GM21825 (cell line): Measurements from ENCODE around the gene OAF.

Source experiments
- ATAC-seq: cut with Tn5 transposase; IDR thresholded peaks from one replicate; pipeline ENCODE4 v1.9.1; 2021; ENCODE audit warnings: mild to moderate bottlenecking, moderate library complexity; ENCODE audit not compliant: unreplicated experiment

The OAF gene

DNA sequence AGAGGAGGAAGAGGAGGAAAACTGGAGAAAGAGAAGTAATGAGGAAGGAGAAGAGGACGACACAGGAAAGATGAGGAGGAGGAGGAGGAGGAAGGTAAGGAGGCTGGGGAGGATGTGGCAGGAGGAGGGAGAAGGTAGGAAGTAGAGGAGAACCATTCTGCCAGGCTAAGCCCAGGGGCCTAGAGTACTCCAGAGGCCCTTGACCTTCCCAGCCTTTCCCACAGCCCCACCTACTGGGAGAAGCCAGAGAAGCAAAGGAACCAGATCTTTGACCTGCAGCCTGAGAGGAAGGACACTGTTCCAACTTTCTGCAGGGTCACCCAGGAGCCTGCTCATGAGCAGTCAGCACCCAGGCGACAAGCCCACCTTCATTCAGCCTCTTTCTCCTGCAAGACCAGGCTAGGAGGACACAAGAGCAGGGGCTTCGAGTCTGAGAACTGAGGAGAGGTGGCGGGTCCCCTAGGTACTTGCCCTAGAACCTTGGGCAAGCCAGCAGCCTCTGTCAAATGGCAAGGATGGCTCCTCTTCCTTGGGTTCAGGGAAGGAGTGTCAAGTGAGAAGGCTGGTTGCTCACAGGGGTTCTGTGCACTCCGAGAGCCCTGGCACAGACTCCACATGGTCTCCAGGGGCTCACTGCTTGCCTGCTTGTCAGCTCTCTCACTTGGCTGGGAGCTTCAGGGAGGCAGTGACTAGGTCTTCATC, 27.9 kb upstream of the OAF start:
- ATAC-seq = no peak

DNA sequence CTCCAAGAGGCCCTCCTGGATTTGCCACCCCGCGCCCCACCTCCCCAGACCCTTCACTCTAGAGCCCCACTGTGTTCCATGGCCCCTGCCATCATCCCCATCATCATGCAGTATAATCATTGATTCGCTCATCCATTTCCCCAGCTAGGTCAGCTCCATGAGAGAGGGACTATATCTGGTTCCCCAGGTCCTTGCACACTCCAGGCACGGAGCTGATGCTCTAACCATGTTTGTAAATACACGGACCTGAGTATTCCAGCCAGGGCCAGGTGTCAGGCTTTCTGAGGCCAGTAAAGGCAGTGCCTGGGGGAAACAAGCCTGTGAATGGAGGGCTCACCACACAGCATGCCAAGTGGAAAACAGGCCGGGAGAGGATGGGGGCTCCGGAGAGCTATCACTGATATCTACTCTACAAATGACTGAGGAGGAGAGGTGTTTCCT, 27.1 kb upstream of the OAF start:
- no peak for ATAC-seq

DNA sequence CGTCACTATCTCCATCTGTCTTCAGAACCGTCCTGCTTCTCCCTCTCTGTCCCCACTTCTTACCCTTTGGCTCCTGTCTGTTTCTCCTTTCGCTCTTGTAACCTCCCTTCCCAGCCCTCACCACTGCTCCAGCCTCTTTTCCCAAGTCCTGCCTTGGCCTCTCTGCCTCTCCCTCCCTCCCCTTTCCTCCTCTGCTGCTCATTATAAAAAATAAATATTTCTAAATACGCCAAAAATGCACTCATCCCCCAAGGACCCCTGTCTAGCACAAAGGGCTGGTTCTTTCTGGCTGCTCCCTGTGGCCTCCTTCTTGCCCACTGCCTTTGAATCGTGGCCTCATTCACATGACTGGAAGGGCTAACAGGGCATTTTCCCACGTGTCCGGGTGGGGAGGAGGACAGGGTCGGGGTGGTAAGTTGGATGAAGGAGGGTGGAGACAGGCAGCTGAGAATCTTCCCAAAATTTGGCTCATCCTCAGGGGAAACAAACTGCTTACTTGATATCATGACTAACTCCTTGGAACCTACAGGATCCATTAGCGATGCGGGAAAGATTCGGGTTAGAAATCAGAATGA, 26.4 kb upstream of the OAF start:
- no peak for ATAC-seq

DNA sequence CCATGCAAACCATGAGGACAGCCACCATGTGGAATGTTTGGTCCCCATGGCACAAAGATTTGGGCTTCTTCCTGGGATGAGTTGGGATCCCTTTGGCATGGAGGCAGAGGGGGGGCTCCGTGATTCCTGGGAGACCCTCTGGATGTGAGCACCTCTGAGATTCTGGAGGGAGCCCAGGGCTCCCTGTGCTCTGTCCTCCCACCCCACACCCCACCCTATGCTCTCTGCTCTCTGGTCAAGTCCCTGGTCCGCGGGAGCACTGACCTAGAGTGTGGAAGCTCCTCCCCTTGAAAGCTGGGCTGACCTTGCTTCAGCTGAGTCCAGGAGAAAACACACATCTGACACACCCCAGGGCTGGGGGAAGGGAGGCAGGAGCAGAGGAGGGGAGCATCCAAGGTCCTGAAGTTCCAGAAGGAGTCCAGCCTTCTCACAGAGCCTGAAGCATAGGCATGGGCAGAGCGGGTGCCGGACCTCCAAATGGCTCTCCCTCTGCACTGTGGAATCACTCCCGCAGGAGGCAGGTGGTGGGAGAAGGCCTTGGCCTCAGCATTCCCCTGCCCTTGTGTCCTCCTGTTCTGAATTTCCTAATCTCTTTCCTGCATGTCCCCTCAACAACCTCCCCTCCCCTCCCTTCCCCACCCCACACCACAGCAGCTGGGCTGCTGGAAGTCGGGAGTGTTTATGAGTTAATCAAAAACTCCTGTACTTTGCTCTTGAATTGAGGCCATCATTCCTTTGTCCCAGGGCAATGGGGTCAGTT, 25.7 kb upstream of the OAF start:
- no peak for ATAC-seq

DNA sequence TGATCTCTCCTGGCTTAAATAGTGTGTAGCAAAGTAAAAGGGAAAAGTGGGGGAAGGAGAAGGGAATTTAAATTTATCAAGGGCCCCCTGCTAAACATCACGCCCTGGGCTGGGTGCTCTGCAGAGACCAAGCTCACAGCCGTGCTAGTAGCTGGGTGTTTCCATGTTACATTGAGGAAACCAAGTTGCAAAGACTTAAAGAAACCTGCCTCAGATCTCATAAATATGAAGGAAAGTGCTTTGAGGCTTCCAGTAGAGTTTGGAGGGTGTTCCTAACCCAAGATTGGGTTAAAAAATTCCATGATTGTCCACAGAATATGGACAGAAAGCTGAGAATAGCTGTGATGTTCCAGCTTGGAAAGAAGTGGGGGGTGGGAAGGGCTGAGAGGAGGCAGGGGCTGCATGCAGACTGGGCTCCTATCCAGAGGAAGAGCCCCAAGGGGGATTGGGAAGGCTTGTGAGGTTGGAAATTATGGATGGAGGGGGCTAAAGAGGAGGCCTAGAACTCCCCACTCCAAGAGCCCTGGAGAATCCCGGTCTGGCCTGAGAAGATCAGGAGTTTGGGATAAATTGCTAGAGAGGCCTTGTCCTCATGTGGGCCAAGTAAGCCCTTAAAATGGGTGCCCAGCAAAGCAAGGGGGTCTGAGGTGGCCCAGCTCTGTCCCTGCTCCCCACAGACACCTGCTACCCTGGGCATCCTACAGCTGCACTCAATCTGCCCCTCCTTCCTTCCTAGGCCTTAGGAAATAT, 25.0 kb upstream of the OAF start:
- ATAC-seq = no peak

DNA sequence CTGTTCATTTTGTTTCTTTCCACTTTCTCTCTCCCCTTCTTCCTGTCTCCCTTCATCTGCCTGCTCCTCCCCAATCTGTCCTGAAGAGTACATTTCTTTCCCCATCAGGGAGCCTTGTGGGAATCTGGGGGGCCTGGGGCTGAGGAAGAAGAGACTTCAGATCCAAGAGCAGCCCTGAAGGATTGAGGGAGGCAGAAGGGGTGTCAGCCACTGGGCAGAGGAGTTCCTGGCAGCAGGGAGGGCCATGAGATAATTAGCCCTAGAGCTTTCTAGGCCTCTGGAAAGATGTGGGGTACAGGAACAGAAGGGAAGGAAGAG, 24.4 kb upstream of the OAF start:
- no peak for ATAC-seq

DNA sequence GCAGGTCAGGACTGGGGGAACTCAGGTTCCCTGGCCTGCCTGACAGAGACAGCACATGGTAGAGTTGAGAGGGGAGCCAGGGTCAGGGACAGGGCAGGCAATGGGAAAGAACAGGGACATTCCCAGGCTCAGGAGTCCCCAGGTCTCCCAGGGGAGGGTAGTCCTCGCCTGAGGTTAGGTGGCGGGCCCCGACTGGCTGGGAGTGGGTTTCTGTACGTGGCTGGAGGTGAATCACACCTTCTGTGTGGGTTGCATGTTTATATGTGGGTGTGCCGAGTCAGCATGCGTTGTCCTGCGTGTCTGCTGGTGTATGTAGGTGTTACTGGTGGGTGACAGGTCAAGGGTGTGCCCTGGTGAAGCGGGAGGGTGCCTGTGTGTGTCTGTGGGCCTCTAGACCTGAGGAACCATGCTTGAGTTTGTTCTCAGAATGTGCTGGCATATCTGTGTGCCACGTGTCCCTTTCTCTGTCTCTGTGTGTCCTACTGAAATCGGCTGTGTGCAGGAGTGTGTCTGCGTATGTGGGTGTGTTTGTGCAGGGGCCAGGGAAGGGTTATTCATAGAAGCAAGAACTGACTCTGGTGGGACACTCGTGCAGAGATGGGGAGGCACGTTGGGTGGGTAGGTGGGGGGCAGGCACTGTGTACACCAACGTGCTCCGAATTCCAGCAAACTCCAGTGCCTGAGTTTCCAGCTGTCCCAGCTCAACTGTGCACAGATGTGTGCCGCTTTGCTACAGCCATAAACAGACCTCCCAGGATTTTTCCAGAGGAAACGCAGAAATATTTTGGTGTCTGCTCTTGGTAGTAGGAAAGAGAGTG, 23.8 kb upstream of the OAF start:
- peak; percentile 47 for ATAC-seq

DNA sequence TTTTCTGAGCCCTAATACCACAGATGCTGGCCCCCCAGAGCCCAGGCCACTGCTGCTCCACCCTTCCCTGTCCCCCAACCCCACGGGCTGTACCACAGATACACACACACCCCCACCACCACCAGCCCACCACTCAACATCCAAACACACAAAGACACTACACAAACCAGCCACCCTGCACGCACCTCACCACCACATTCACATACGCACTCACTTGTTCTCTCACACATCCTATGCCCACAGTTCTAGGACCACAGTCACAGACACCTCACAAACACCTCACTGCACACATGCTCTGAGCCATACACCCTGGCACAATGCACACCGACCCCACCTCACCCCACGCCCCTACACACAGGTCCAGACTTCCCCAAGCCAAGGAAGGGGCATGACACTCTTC, 22.5 kb upstream of the OAF start:
- no peak for ATAC-seq

DNA sequence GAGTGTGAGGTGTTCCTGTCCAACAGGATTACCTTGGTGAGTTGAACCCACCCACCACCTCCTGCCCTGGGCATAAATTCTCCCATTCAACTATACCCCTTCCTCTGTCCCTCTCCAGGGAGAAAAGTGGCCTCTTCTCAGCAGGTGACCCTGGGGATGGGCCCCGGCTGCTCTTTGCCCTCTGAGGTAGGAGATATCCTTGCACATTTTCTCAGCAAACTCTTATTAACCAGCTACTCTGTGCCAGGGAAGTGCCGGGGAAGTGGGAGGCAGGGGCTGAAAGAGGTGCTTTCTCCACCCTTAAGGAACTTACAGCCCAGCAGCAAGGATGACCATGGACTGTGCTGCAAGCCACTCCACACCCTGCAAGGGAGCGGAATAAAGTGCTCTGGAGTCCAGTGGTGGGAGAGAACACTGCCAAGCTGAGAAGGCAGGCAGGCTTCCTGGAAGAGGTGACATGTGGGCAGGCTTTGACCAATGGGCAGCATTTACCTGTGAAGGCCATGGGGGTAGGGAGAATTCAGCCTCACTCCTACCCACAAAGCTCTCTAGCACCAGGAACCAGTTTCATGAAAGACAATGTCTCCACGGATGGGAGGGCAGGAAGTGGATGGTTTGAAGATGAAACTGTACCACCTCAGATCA, 21.9 kb upstream of the OAF start:
- no peak for ATAC-seq

DNA sequence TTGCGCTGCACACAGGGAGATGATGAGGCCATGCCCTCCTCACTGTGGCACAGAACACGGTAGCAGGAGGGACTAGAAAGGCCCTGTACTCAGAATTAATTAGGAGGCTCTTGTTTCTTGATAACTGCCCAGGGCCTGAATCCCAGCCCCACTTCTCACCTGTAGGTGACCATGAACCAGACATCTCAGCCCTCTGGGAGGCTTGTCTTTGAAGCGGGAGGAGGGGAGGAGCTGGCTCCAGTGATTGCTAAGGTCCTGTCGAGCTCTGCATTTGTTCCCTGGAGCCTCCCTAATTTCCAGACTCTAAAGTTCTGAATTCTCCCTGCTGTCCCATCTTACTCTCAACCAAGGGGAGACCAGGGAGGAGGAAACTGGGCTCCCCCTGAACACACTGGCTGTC, 19.8 kb upstream of the OAF start:
- no peak for ATAC-seq

DNA sequence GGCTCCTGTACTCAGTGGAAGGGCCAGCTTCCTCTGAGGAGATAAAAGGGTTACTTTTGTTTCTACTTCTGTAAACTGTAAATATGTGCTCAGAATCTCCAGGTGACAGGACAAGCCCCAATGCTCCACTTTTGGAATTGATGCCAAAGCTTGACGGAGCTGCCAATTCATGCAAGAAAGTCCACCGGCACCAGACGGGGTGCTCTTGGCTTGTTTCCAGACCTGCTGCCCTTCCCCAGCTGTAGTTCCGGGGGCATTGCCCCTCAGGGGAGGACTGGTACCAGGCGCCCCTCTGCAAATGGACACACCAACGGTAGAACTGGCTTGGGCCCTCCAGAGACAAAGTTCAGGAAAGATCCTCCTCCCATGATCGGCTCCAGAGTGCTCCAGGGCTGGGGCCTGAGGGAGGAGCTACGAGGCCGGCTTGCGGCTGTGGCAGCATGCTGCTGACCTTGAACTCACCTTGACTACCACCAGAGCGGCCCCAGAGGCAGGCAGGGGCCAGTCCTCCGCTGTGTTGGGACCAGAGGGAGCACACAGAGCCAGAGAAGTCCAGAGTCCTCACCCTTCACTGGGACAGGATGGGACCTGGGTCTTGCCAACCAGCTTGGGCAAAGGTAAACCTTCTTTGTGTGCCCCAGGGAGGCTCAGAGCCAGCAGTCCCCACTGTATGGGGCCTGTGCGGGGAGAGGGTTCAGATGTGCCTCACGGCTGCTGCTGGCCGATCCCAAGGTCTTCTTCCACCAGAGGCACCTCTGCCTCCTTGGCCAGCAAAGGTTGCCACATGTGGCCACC, 17.8 kb upstream of the OAF start:
- no peak for ATAC-seq

DNA sequence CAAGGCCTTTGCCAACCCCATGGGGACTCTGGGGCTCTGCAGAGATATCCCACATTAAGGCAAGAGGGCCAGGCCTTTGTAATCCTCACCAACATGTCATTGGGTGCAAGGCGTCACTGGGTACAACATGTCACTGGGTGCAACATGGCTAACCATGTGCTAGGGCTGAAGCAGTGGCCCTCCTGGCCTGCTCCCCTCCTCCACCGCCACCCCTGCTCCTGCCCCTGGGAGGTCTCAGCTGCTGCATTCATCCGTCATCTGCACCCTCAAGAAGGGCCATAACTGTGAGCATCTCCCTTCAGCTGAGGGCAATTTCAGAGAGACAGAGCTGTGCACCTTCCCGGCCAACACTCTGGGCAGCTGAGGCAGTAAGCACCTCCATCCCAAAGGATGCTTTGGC, 16.7 kb upstream of the OAF start:
- no peak for ATAC-seq

DNA sequence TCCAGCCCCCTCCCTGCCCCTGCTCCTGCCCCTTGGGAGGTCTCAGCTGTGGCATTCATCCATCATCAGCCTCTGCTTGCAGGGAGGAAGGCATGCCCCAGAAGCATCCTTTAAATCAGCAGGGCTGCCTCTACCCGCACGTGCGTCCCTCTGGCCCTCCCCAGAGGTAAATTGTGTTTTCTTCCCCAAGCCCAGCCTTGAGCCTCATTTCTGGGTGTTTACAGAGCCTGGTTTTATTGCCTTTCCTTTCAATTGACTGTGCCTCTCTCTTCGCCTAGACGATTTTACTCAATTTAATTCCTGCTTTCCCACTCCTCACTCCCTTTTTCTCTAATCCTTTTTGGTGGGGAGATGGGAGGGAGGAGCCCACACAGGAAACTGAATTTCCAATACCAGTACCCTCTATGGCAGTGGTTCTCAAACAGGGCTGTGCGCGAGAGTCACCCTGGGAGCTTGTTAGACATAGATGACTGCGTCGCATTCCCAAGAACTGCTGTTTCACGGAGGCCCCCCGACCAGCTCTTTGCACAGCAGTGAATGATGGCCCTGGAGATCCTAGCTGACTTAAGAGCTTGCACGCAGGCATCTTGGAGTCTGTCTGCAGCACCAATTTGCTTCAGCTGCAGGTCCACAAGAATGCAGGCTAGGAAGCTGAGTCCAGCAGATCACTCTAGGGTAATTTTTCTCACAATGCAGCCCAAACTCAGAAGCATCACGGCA, 15.1 kb upstream of the OAF start:
- no peak for ATAC-seq

DNA sequence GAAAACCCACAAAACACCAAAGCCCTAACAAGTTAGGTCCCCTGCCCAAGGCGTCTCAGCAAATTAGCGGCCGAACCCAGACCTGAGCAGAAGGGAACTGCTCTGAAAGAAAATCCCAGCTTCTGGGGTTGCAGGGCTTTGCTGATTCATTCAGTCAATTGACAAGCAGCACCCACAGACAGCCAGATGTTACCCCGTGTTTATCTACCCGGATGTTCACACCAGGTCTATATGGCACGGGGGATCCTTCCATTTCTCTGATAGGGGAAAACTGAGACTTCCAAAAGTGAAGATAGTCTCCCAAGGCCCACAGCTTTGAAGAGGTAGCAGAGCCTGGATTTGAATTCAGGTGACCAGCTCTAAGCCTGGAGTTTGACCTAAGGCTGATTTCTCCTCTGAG, 14.0 kb upstream of the OAF start:
- ATAC-seq = no peak

DNA sequence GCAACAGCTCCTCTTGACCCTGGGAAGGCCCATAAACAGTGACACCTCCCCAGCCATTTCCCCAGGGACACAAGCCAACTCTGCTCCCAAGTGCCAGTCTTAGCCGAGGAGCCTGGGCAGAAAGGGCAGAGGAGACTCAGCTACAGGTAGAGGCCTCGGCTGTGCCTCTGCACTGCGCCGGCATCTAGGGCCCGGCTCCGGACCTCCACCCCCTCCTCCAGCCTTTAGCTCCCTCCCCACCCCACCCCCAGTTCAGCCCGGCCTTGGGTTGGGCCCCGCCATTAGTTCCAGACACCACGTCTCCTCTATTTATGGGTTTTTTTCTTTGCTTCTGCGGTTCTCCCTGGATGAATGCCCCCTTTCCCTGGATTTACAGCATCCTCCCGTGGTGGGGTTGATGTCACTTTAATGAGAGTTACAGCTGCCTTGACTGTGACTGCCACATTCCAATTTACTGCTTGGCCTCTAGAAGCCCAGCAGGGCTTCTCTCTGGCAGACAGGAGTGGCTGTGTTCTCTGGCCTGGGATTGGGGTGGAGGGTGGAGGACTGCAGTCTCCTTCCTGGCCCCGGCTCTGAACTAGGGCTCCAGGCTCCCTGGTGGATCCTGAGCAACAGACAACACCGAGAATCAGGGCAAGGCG, 13.5 kb upstream of the OAF start:
- ATAC-seq = no peak

DNA sequence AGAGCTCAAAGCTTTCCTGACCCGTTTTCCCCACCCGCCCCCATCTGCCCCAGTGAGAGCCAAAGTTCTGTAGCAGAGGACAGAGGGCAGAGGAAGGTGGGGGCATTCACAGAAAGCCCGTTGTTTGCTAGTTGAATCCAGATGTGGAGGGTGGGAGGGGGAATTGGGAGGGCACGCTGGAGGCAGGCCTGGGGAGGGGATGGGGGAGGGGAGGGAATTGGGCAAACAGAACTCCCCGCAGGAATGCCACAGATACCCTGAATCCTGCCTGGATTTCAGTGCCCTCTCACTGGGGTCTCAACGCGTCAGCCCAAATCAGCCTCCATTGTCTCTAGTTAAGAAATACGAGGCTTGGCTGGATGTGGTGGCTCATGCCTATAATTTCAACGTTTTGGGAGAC, 12.9 kb upstream of the OAF start:
- ATAC-seq = no peak

DNA sequence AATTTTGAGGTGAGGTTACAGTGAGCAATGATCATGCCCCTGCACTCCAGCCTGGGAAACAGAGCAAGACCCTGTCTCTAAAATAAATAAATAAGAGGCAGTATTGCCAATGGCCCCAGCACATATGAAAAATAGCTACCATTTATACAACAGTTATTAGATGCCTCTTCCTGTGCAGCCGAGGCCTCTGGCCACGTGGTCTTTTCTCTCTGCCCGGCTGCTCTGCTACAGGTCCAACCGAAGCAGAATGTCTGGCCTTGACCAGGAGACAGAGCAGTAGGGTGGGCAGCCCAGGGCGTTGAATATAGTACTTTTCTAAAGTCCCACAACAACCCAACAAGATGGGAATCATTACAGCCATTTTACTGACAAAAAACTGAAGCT, 12.4 kb upstream of the OAF start:
- no peak for ATAC-seq

DNA sequence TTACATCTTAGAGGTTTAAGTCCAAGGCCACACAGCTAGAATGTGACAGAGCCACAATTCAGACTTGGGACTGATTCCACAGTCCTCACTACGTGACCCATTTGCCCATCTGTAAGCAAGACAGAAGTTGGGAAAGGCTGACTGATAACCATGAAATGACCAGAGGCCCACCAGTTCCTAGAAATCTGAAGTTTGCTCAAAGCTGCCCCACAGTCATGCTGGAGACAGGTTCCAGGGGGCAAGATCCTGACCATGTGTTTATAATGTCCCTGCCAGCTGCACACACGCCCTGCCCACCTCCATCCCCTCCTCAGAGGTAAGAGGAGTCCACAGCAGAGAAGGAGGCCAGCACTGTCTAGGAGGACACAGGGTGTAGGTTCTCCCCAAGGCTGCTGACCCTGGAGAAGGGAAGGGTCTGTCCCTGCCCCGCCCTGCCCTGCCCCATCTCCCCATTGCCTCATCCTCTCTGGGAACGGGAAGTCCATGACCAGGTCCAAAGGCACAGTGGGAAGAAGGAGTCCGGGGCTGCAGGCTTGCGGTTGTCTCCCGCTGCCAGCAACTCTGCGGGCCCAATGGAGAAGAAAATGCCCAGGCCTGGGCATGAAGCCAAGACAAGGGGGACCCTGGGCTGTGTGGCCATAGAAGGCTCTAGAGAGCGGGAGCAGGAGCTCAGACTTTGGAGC, 11.9 kb upstream of the OAF start:
- ATAC-seq = no peak
